Stomach (tissue), 4 donors: ENCODE results near the gene DCLK2.

Experiments
- CTCF ChIP-seq, 7 experiments: fragments of 450-650 bp in 4 of 7; fragments of 200-600 bp in 3 of 7; sonication (generic) in 3 of 7; IDR thresholded peaks; one replicate each; pipeline ENCODE4 v1.5.1; 2016 to 2019; ENCODE audit warnings: antibody characterized with exemption in 7 of 7, control low read depth in 2 of 7, mild to moderate bottlenecking in 1 of 7
- POLR2AphosphoS5 ChIP-seq, 3 donors: sonication (generic); formaldehyde crosslinking; IDR thresholded peaks; one replicate each; pipeline ENCODE4 v1.6.1; 2016; ENCODE audit warnings: antibody characterized with exemption in 3 of 3

- no peak for TF ChIP-seq CTCF (IDR thresholded peaks at IDR 0.05)
- TF ChIP-seq POLR2AphosphoS5 (IDR thresholded peaks at IDR 0.05), result no peak
Observed at GRCh38 chr4:150149381-150149780, 71.1 kb downstream of the DCLK2 start.
